Left ventricle myocardium inferior (tissue), 1 donor: ENCODE results near the gene DNLZ. TPM values are rescaled to one million over a fixed set of nuclear protein-coding genes. Genes with fewer than 3 reads are reported as not detected.

Experiments used
- DNase-seq: peaks from one replicate; pipeline ENCODE4 v3.0.0-alpha.2; 2020
- H3K27ac ChIP-seq: fragments of 200-600 bp; replicated peaks from 2 replicates; pipeline ENCODE4 v1.8.0; 2021
- H3K27me3 ChIP-seq: fragments of 200-600 bp; 2 replicates; pipeline ENCODE4 v1.8.0; 2021; ENCODE audit warnings: low read depth
- H3K36me3 ChIP-seq: fragments of 200-600 bp; 2 replicates; pipeline ENCODE4 v1.8.0; 2021
- H3K4me1 ChIP-seq: fragments of 200-600 bp; 2 replicates; pipeline ENCODE4 v1.8.0; 2021
- H3K4me3 ChIP-seq: fragments of 200-600 bp; 2 replicates; pipeline ENCODE4 v1.8.0; 2021; ENCODE audit warnings: mild to moderate bottlenecking, moderate library complexity
- H3K9me3 ChIP-seq: fragments of 200-600 bp; replicated peaks from 2 replicates; pipeline ENCODE4 v1.8.0; 2021
- intact Hi-C: fragments of 100-400 bp; cut with micrococcal nuclease; formaldehyde crosslinking; loops from one replicate; pipeline ENCODE4 v1.11.0; 2022
- total RNA-seq: library from RNA; stranded (reverse); fragmentation: NEBNext Ultra II Directional; extraction: Animal tissue kit (Norgen Biotek cat#: 25700); gene quantifications from one replicate; pipeline ENCODE4 v1.2.1, GENCODE V29; 2021
- TF ChIP-seq, protein P1 (sequence below): fragments of 200-600 bp; IDR thresholded peaks from 2 replicates; pipeline ENCODE4 v1.8.0; 2021; ENCODE audit warnings: antibody characterized with exemption, mild to moderate bottlenecking, borderline replicate concordance
- donor health status: DM: no; HTN: yes; CAD: no; lungs with severe emphysema.

The DNLZ gene
- total RNA-seq, 1 donor from 2014 or later = 37.6 TPM

DNA sequence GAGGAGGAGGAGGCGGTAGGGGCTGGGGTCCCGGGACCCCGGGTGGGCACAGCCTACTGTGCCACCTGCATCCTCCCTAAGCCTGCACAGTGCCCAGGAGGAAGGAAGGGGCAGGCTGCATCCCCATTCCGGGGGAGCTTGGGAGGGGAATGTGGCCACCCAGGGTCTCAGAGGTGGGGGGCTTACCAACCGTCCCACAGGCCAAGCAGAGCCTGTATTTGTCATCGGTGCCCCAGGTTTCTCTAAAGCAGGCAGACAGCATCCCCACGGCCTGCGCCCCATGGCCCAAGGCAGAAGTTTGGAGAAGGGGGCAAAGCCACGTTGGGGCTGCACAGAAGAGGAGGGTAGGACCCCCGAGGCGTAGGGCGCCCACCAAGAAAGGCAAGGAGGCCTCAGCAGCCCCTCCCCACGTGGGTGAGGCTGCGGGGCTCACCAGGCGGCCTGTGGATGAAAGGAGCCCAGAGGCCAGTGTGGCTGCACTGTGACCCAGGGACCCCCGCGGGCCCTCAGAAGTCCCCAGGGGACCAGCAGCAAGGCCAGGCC lies 36.7 kb downstream of the DNLZ start:
- TF ChIP-seq, protein P1, sequence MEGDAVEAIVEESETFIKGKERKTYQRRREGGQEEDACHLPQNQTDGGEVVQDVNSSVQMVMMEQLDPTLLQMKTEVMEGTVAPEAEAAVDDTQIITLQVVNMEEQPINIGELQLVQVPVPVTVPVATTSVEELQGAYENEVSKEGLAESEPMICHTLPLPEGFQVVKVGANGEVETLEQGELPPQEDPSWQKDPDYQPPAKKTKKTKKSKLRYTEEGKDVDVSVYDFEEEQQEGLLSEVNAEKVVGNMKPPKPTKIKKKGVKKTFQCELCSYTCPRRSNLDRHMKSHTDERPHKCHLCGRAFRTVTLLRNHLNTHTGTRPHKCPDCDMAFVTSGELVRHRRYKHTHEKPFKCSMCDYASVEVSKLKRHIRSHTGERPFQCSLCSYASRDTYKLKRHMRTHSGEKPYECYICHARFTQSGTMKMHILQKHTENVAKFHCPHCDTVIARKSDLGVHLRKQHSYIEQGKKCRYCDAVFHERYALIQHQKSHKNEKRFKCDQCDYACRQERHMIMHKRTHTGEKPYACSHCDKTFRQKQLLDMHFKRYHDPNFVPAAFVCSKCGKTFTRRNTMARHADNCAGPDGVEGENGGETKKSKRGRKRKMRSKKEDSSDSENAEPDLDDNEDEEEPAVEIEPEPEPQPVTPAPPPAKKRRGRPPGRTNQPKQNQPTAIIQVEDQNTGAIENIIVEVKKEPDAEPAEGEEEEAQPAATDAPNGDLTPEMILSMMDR = no peak
- H3K4me1 ChIP-seq = peaks cover 62% of the 10 kb centered on the region
- H3K27me3 ChIP-seq = no peaks in the 10 kb centered on the region
- H3K9me3 ChIP-seq = no peaks in the 10 kb centered on the region
- peak overlapping the region; percentile 81 for H3K27ac ChIP-seq
- intact Hi-C loops = no loop called here
- no peaks in the 10 kb centered on the region for H3K36me3 ChIP-seq
- no peak for DNase-seq
- peak overlapping the region; percentile 87 for H3K4me3 ChIP-seq

DNA sequence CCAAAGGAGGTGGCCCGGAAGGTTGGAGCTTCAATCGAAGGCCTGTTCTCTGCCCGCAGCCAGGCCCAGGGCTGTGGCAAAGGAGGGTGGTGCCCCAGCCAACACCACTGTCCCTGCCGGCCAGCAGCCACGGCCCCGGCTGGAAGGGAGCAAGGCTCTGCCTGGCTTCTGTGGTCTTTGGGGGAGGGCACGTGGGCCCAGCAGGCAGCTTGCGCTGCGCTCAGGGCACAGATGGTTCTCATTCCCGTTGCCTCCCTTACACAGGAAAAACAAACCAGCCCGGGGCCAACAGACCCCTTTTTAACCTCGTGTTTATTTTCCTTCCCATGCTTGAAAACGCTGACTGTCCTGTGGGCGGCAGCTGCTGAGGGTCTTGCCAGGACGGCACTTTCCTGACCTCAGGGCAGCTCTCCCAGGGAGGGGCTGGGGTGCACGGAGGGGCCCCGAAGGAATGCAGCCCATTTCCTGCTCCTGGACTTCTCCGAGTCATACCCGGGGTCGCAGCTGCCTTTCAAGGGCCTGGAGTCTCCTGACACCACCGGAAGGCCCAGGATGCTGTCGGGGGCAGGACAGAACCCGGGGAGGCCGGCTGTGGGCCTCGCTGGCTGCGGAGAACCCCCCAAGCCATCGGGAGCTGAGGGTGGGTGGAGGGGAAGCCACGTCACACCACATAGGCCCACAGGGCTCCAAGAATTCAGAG lies 37.3 kb downstream of the DNLZ start:
- no peak for DNase-seq
- peaks cover 62% of the 10 kb centered on the region for H3K4me1 ChIP-seq
- no peaks in the 10 kb centered on the region for H3K36me3 ChIP-seq
- peaks cover 6% of the 10 kb centered on the region for H3K9me3 ChIP-seq
- H3K4me3 ChIP-seq = no peak overlapping the region
- peak overlapping the region; percentile 81 for H3K27ac ChIP-seq
- no peaks in the 10 kb centered on the region for H3K27me3 ChIP-seq
- intact Hi-C loops = no loop called here
- TF ChIP-seq, protein P1 = no peak

DNA sequence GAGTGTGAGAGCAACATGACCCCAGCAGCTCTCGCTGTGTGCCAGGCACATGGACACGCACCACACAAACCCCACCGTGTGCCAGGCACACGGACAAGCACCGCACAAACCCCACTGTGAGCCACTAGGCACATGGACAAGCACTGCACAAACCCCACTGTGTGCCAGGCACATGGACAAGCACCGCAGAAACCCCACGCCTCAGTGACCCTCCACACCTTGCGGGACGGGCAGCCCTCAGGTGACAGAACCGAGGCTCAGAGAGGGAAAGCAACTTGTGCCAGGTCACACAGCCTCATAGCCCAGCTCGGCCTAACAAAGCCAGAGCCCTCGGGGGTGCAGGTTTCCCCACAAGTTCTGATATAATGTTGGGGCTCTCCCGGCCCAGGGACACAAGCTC lies 38.2 kb downstream of the DNLZ start:
- peak overlapping the region; percentile 81 for H3K27ac ChIP-seq
- TF ChIP-seq, protein P1 = no peak
- H3K36me3 ChIP-seq = no peaks in the 10 kb centered on the region
- no peak overlapping the region for H3K4me3 ChIP-seq
- DNase-seq = no peak
- intact Hi-C loops = no loop called here
- peaks cover 12% of the 10 kb centered on the region for H3K9me3 ChIP-seq
- H3K27me3 ChIP-seq = no peaks in the 10 kb centered on the region
- peaks cover 57% of the 10 kb centered on the region for H3K4me1 ChIP-seq

DNA sequence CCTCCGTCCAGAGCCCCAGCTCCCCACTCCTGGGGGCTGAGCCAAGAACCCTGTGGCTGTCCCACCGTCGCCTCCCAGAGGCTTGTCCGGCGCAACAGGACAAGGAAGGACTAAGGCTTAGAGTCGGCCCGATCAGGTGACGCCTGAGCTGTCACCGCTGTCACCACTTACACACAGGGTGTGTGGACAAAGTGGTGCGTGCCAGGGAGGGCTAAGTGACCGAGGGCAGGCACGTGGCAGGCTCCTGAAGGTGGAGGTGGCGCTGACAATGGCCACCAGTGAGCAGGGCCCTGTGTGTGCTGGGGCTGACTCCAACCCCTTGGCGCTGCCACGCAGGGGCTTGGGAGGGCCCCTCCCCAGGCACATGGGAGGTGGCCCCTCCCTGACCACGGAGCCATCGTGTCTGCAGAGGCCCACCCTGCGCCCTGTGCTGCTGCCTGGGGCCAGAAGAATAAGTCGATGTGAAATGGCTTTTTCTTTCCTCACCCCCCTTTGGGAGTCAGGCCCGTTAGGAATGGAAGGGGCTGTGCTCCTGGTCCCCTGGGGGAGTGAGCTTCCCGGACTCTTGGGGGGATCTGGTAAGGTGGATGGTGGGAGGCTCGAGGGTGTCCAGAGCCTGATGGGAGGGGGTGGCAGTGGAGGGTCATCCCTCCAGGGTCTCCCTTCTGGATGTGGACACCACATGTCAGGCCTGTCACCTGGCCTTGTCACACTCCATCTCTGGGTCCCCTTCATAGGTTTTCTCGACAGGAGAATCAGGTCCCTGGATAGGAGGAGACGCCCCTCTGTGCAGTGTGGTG lies 38.8 kb downstream of the DNLZ start:
- Histone ChIP-seq H3K27ac (peak overlapping the region; percentile 81), H3K9me3 (peaks cover 17% of the 10 kb centered on the region), H3K36me3 (no peaks in the 10 kb centered on the region), H3K4me3 (no peak overlapping the region), H3K27me3 (no peaks in the 10 kb centered on the region), H3K4me1 (peaks cover 50% of the 10 kb centered on the region)
- intact Hi-C loops = no loop called here
- TF ChIP-seq, protein P1 = peak; percentile 22
- peak; percentile 81 for DNase-seq

DNA sequence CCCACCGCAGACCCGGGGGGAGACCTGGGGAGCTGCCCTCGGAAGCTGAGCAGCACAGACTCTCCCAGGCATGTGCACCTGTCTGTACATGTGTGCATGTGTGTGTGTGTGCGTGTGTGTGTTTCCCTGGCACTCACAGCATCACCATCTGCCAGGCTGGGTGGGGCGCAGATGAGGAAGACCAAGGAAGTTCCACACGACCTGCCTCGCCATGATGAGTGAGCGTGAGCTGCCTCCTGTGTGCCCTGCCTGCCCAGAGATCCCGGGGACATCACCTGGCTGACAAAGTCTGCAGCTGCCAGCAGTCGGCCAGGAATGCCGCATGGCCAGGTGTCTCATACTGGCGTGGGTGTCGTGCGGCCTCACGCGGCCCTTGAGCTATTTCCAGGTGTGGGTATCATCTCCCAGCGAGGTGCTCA lies 40.2 kb downstream of the DNLZ start:
- H3K27ac ChIP-seq = no peak overlapping the region
- H3K27me3 ChIP-seq = no peaks in the 10 kb centered on the region
- no peaks in the 10 kb centered on the region for H3K36me3 ChIP-seq
- H3K4me3 ChIP-seq = no peak overlapping the region
- TF ChIP-seq, protein P1 = no peak
- no peak for DNase-seq
- H3K4me1 ChIP-seq = peaks cover 37% of the 10 kb centered on the region
- H3K9me3 ChIP-seq = peaks cover 17% of the 10 kb centered on the region
- intact Hi-C loops = no loop called here
